Suprapubic skin (tissue), 3 donors: ENCODE results near the gene FAM3B.

ENCODE experiments used
- CTCF ChIP-seq, 2 donors: fragments of 200-600 bp in 1 of 2; fragments of 450-650 bp in 1 of 2; sonication (generic) in 1 of 2; IDR thresholded peaks; one replicate each; pipeline ENCODE4 v1.5.1; 2016 to 2019; ENCODE audit warnings: antibody characterized with exemption in 2 of 2, mild to moderate bottlenecking in 1 of 2, moderate library complexity in 1 of 2
- POLR2AphosphoS5 ChIP-seq, 3 donors: sonication (generic); formaldehyde crosslinking; IDR thresholded peaks; one replicate each; pipeline ENCODE4 v1.6.1; 2017; ENCODE audit warnings: antibody characterized with exemption in 3 of 3

GRCh38 chr21:41346758-41347157 lies 30.2 kb downstream of the FAM3B start:
- TF ChIP-seq CTCF (IDR thresholded peaks at IDR 0.05), result no peak
- no peak for TF ChIP-seq POLR2AphosphoS5 (IDR thresholded peaks at IDR 0.05)
